ENCODE measurements around the gene CHMP1A.
A peak's percentile ranks its signal among the peaks of the same experiment; 100 is the strongest.
"Not testable (repeated sequence)": the region's sequence is repeated elsewhere in the genome, so short reads cannot be mapped to it uniquely, and the experiment has no call there.

Gene CHMP1A

DNA sequence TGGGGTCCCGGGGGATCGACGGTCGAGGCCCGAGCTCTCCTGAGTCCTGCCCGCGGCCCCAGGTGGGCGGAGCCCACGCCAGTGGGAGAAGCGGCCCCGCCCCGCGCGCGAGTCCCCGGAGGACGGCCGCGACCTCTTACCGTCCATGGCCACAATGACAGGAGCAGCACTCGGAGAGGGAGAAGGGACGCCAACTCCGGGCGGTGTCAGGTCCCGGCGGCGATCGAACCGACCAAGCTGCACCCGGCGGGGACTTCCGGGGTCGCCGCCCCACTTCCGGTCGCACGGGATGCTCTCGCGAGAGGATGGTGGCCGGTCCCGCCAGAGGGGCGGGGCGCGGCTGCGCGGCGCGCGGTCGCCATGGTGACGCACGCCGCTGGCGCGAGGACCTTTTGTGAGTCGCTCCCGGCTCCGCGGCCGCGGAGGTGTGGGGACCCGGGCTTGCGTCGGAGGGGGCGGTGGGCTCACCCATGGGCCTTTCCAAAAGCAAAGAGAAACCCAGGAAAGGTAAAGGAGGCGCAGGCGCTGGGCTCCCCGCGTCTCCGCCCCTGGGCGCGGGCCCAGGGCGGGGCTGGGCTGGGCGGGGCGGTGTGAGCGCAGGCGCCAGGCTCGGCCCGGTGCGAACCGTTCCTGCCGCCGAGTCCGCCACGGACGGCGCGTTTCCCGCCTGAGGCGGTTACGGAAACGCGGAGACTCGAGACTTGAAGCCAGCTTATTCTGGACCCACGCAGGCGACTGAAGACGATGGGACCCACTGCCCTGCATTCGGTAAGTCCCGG is at the start of gene CHMP1A, which contains the start of gene SPATA33:
TSS of gene CHMP1A (minus strand) at position 267 of the 779 bp plus-strand sequence. CDS start at position 147, 120 bp downstream.
TSS of gene SPATA33 (plus strand) at position 395 of the 779 bp plus-strand sequence. CDS start at position 471, 76 bp downstream.
- peak; percentile 87 to 89 (median 87) for DNase-seq (ENCODE audit: low read depth in 4 of 4, low spot score in 1 of 4)

DNA sequence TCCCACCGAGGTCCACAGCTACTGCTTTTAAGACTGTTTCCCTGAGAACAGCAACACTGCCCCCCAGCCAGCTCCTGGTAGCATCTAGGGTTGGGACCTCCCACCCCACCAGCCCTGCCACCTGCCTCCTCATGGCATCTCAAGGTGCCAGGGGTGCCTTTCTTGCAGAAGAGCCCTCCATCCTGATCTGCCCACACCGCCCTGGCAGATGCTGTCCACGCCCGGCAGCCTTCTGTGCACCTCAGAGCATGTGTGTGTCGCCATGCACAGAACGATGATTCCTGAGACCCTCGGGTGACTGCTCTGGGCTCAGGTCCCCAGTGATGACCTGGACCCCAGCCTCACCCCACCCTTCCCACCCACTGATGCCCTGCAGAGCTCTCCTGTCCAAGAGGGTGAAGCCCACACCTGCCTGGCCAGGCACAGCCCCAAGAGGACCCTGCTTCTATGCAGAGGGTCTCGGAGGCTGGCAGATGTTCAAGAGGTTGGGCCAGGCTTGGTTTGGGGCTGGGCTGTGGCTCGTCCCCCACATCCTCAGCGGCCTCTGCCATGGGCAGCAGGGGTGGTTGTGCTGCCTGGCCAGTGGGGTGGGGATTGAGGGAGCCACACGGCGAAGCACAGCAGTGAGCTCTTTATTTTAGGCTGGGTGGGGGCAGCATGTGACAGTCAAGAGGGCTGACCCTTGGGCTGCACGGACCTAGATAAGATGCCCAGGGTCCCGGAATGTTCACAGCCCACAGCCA is 49.2 kb upstream of the CHMP1A start:
- DNase-seq (ENCODE audit: low read depth in 4 of 4, low spot score in 1 of 4): no peak

DNA sequence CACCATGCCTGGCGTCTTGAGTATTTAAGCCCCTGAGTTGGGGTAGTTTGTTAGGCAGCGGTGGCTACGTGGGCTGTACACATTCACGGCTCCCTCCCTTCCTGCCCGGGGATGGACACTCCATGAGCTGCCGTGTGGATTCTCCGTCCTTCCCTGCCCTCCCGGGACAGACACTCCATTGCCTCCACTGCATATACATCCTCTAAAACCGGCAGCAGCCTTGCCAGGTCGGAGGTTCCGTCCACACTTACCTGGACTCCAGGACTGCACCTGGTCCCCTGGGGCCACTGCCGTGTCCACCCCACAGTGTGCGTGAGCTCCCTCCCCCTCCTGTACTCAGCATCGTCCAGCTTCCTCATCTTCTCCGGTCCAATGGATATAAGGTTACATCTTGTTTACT is 47.5 kb upstream of the CHMP1A start:
- DNase-seq (ENCODE audit: low read depth in 4 of 4, low spot score in 1 of 4): no peak

DNA sequence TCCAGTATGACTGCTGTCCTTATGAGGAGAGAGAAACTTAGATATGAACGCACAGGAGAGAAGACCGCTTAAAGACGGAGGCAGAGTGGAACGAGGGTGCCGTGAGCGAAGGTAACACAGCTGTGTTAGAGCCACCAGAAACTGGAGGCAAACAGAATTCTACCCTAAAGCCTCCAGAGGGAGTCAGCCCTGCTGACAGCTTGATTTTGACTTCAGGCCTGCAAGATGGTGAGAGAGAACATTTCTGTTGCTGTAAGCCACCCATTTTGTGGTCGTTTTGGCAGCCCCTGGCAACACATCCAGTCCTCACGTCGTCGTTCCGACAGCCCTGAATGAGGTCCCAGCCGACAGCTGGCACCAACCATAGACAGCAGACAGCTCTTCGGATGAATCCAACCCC is 46.8 kb upstream of the CHMP1A start:
- DNase-seq (ENCODE audit: low read depth in 4 of 4, low spot score in 1 of 4): no peak

DNA sequence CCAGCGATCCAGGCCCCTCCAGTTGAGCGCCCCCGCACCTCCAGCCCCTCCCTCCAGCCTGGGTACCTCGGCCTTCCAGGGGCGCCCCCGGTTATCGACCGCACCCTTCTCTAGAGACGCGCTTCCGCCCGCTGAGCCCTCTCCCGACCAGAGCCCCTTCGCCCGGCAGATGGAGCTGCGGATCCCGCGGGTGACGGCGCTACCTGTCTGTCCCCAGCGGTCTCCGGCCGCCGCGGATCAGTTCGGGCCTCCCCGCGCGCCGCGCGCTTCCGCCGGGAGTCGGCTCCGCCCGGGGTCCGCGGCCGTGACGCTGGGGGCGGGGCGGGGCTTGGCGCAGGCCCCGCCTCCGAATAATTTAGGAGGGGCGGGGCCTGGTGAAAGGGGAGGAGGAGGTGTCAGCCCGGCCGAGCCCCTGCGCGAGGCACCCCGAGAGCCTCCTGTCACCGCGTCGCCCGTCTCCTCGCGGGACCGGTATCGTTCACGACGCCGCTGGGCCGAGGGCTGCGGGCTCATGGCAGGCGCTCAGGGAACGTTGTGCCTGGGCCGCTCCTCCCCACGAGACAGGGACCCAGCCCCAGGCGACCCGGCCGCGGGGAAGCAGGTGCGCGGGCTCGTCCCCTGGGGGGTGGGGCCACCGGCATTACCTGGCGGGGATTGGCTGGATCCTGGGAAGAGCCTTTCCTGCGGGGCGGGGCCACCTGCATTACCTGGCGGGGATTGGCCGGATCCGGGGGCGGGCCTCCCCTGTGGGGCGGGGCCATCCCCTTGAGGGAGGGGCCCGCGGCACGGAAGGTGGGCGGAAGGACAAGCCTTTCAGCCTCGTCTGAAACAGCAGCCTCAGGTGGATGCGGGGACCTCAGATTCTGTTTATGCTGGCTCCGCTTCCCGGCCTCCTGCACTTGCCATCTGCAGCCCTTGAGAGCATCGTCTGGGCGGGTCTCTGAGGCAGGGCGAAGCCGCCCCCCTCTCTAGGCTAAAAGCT is 44.2 kb upstream of the CHMP1A start, which contains the start of gene SPATA2L:
TSS of gene SPATA2L (minus strand) at position 281 of the 982 bp plus-strand sequence. CDS start 473 bp downstream, outside the sequence.
- peak; percentile 94 to 95 (median 95) for DNase-seq (ENCODE audit: low read depth in 4 of 4, low spot score in 1 of 4)

DNA sequence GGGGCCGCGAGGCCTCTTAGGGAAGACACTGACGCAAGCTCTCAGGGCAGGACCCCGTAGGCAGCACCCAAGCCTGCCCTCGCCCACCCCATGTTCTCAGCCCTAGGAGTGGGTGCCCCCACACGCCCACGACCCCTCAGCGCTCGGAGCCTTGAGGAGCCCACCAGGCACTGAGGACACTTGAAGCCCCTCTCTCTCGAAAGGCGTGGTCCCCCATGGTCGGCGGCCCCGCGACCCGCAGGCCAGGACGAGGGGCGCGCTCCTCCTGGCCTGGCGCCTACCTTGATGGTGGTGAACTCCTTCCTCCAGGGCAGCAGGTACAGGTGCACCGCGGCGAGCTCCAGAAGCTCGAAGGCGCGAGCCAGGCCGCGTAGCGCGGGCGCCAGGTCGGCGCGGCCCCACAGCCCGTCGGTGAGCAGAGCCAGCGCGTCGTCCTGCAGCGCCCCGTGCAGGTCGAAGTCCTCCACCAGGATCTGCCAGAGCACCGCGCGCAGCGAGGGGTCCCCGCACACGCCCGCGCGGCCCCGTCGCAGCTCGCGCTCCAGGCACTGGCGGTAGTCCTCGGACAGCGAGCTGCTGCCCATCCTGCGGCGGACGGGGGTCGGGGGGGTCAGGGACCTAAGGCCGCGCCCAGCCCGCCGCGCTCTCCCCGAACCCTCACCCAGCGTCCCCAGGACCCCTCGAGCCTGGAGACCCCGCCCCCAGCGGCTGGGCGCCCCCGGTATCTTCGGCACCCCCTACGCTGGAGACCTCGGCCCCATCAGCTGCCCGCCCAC is 43.3 kb upstream of the CHMP1A start:
- no peak for DNase-seq (ENCODE audit: low read depth in 4 of 4, low spot score in 1 of 4)

DNA sequence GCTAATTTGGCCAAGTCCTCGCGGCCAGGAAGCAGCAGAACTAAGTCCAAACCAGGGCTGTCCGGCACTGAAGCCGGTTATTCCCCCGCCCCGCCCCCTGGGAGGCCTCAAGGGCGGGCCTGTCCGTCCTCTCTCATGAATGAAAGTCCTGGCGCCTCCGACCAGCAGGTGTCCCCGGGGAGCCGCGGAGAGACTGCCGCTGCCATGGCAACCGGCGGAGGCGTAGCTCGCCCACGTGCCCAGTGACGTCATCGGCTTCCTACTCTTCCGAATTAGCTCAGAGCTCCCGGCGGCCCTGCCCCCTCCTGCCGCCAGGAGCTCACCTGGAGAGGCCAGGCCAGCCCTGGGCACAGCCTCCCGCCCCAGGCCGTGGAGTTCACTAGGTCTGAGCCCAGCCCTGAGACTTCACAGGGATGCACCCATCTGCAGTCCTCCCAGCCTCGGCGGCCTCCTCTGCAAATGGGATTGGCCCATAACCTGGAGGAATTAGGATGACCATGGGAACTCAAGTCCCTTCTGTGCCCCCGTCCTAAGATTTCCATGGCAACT is 42.7 kb upstream of the CHMP1A start:
- peak; percentile 95 to 98 (median 97) for DNase-seq (ENCODE audit: low read depth in 4 of 4, low spot score in 1 of 4)

DNA sequence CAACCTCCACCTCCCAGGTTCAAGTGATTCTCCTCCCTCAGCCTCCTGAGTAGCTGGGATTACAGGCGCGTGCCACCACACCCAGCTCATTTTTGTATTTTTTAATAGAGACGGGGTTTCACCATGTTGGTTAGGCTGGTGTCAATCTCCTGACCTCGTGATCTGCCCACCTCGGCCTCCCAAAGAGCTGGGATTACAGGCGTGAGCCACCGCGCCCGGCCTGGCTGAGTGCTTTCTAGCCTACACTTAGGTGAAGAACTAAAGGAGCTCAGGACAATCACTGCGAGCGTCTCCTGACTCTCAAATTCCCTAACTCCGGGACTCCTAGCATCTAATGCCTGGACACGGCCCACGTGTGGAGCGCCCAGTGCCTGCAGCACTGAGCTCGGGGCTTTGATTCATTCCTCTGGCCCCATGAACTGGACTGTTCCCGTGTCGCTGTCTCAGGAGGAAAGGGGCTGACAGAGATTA is 42.2 kb upstream of the CHMP1A start:
- not testable (repeated sequence) for DNase-seq (ENCODE audit: low read depth in 4 of 4, low spot score in 1 of 4)

DNA sequence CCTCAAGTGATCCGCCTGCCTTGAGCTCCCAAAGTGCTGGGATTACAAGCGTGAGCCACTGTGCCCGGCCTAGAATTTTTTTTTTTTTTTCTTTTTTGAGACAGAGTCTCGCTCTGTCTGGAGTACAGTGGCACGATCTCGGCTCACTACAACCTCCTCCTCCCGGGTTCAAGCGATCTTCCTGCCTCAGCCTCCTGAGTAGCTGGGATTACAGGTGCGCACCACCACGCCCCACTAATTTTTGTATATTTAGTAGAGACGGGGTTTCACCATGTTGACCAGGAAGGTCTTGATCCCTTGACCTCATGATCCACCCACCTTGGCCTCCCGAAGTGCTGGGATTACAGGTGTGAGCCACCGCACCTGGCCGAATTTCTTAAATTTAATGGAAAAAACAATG is 41.2 kb upstream of the CHMP1A start:
- not testable (repeated sequence) for DNase-seq (ENCODE audit: low read depth in 4 of 4, low spot score in 1 of 4)

DNA sequence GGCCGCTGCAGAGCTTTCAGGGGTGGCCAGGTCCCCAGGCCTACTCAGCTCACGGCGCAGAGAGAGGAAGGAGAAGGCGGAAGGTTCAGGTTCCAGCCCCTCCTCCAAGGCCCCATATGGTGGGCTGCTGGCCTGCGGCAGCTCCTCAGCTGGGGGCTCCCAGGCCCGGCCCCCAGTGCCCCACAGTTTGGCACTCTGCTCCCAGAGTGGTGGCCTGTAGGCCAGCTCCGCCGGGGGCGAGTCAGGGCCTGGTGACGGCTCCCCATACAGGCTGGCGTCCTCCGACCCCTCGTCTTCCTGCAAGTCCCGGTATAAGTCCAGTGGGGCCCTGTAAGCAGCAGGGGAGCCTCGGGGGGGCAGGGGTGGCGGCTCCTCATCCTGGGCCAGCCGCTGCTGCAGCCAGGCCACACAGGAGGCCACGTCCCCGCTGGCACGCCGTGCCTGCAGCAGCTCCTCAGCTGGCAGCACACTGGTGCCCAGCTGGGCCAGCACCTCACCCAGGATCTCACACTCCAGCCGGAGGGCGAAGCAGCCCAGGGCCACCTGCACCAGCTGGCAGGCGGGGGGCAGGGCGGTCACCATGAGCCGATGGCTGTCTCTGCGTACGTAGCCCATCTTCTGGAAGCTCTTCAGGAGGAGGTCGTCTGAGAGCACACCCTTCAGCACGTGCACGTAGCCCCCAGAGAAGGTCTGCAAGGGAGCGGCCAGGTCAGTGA is 40.3 kb upstream of the CHMP1A start:
- no peak for DNase-seq (ENCODE audit: low read depth in 4 of 4, low spot score in 1 of 4)

DNA sequence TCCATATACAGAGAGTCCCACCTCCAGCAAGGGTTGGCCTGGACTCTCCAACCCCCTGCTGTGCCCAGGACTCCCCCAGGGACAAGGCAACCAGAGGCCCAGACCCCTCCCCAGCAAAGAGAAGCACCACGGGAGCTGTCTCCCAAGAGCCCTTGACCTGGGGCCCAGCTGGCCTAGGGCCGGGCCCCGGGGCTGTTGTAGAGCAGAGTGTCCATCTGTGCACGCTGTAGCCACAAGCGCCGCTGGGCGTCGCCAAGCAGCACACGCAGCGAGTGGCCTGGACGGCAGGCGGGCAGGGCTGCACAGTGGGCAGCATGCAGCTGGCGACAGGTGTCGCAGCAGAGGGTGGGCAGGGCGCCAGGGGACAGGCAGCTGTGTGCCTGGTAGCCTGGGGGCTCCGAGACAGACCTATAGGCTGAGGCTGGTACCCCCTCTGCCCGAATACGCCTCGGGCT is 39.7 kb upstream of the CHMP1A start:
- no peak for DNase-seq (ENCODE audit: low read depth in 4 of 4, low spot score in 1 of 4)

DNA sequence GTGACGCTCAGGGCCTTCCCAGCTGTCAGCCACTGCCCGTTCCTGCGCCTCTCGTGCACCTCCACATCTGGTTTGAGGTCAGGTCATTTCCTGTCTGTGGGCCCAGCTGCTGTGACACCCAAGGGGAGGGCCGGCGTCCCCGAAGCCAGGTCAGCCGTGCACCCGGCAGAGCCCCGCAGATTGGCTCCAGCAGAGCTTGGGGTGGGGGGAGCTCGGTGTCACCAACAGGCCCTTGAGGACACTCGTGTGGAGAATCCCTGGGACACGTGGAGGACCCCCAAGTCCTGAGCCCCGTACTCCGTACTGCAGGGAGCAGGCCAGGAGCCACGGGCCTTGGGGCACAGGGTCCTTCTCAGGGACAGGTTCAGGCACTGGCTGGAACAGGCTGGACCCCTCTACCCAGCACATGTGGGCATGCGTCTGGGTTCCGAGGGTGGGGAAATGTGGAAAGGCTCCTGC is 39.2 kb upstream of the CHMP1A start:
- no peak for DNase-seq (ENCODE audit: low read depth in 4 of 4, low spot score in 1 of 4)

DNA sequence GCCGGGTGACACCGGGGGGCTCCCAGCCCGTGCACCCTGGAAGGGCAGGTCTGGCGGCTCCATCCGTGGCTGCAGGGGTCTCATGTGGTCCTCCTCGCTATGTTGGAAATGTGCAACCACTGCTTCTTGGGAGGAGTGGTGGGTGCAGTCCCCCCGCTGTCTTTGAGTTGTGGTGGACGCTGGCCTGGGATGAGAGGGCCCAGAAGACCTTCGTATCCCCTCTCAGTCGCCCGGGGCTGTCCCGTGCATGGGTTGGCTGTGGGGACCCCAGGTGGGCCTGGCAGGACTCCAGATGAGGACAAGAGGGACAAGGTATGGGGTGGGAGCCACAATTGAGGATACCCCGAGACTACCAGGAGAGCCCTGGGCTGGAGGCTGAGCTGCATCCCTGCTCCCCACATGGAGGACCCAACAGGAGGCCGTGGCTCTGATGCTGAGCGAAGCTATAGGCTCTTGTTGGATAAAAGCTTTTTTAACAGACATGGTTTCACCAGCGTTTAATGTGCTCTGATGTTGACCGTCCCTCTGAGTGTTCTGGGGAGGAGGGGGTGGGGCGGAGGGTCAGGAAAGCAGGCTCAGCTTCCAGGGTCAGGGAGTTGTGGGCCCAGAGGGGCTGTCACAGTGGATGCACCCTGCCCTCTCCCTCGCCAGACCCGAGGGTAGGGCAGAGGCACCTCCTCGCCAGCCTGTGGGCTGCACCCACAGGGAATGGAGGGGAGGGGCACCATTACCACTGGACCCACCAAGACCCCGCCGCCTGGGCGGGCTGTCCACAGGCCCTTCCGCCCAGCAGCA is 38.6 kb upstream of the CHMP1A start:
- no peak for DNase-seq (ENCODE audit: low read depth in 4 of 4, low spot score in 1 of 4)

DNA sequence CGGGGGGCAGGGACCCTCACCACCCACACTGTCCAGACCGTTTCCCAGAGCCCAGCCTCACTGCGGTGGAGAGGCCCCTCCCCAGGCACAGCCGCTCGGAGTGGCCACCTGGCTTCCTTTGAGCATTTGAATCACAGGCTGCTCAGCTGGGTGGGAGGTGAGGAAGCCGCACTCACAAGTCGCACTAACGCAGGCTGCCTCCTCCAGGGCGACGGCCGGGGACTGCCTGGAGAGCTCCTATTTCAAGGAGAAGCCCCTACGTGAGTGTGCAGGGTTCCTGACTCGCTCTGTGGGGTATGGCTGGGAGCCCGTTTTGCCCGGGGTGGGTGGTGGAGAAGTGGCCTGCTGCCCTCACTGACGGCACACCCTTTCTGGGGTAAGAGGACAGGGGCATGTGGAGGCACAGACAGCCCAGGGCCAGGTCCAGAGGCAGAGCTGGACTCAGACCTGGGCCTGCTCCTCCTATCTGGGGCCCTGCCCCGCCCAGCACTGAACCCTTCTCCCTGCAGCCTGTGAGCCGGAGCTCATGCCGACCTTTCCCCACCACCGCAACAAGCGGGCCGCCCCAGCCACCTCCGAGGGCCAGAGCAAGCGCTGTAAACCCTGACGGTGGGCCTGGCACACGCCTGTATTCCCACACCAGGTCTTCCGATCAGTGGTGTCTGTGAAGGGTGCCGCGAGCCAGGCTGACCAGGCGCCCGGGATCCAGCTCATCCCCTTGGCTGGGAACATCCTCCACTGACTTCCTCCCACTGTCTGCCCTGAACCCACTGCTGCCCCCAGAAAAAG is 37.8 kb upstream of the CHMP1A start:
- no peak for DNase-seq (ENCODE audit: low read depth in 4 of 4, low spot score in 1 of 4)

DNA sequence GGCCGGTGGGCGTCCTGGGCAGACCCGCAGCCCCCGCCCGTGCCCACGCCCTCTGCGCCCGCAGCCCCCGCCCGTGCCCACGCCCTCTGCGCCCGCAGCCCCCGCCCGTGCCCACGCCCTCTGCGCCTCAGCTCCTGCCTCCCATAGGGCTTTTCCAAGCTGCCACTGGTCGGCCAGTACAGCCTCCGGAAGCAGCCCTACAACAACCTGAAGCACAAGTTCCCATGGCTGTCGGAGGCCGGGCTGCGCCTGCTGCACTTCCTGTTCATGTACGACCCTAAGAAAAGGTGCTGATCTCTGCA is 37.2 kb upstream of the CHMP1A start:
- not testable (repeated sequence) for DNase-seq (ENCODE audit: low read depth in 4 of 4, low spot score in 1 of 4)

DNA sequence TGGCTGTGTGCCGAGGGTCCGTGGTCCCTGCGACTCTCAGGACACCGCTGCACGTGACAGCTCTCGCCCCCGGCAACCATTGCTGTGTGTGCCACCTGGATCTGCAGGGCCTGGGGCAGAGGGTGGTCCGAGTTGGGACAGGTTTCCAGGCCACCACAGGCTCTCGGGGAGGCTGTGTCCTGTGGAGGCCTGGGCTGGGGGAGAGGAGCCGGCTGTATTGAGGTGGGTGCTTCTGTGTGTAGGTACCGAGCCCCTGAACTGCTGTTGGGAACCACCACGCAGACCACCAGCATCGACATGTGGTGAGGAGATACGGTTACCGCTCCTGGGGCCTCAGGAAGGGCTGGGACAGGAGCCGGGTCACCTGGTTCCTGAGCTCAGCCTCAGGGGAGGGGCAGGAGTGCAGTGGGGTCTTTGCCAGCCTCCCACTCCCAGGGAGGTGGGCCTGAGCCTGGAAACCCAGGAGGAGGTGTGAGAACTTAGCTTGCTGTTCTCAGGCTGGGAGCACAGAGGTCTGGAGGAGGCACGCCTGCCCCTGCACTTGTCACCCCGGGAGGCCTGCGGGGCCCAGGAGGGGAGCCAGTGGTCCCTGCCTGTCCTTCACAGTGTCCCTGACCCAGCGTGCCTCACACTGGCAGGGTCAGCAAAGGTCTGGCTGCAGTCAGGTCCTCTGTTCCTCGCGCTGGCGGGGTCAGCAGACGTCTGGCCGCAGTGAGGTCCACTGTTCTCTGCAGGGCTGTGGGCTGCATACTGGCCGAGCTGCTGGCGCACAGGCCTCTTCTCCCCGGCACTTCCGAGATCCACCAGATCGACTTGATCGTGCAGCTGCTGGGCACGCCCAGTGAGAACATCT is 36.6 kb upstream of the CHMP1A start:
- DNase-seq (ENCODE audit: low read depth in 4 of 4, low spot score in 1 of 4): no peak
